SK-N-SH treated with all-trans-retinoic acid at 6 μM for 48 hours (cell line): ENCODE results near the gene CNTNAP2.

Source experiments
- ATAC-seq: fragments of 200-7000 bp; cut with Tn5 transposase; 3 replicates; pipeline ENCODE4 v1.9.1; 2020; ENCODE audit warnings: mild to moderate bottlenecking, moderate library complexity
- ARNTL ChIP-seq: fragments of 450-650 bp; formaldehyde crosslinking; IDR thresholded peaks from 2 replicates; pipeline ENCODE4 v1.5.0; 2020; ENCODE audit warnings: low read depth, mild to moderate bottlenecking, moderate library complexity, borderline replicate concordance
- BACH2 ChIP-seq: fragments of 250-450 bp; sonication (Bioruptor Pico); IDR thresholded peaks from 2 replicates; pipeline ENCODE4 v1.9.0; 2021; ENCODE audit warnings: mild to moderate bottlenecking, borderline replicate concordance
- CSDC2 ChIP-seq: fragments of 250-450 bp; sonication (Bioruptor Pico); IDR thresholded peaks from 2 replicates; pipeline ENCODE4 v1.5.0; 2020; ENCODE audit warnings: mild to moderate bottlenecking, moderate library complexity
- ESRRG ChIP-seq: fragments of 250-450 bp; sonication (Bioruptor Pico); IDR thresholded peaks from 2 replicates; pipeline ENCODE4 v1.6.1; 2021; ENCODE audit warnings: mild to moderate bottlenecking
- ISL1 ChIP-seq: fragments of 250-450 bp; sonication (Bioruptor Pico); IDR thresholded peaks from 2 replicates; pipeline ENCODE4 v2.1.2; 2022; ENCODE audit warnings: mild to moderate bottlenecking, moderate library complexity
- PPARA ChIP-seq: fragments of 250-450 bp; sonication (Bioruptor Pico); IDR thresholded peaks from 2 replicates; pipeline ENCODE4 v1.5.0; 2020; ENCODE audit warnings: mild to moderate bottlenecking, borderline replicate concordance
- RARB ChIP-seq: fragments of 250-450 bp; sonication (Bioruptor Pico); IDR thresholded peaks from 2 replicates; pipeline ENCODE4 v1.8.0; 2021; ENCODE audit warnings: mild to moderate bottlenecking, moderate library complexity
- SNAI2 ChIP-seq: fragments of 250-450 bp; sonication (Bioruptor Pico); IDR thresholded peaks from 2 replicates; pipeline ENCODE4 v1.5.0; 2020; ENCODE audit warnings: mild to moderate bottlenecking, moderate library complexity
- TCF4 ChIP-seq: fragments of 250-450 bp; sonication (Bioruptor Pico); IDR thresholded peaks from 2 replicates; pipeline ENCODE4 v1.8.0; 2021; ENCODE audit warnings: mild to moderate bottlenecking, moderate library complexity, borderline replicate concordance
- TOX ChIP-seq: fragments of 250-450 bp; sonication (Bioruptor Pico); IDR thresholded peaks from 2 replicates; pipeline ENCODE4 v1.8.0; 2021; ENCODE audit warnings: mild to moderate bottlenecking, moderate library complexity, borderline replicate concordance
- ZC3H10 ChIP-seq: fragments of 250-450 bp; sonication (Bioruptor Pico); IDR thresholded peaks from 2 replicates; pipeline ENCODE4 v1.5.1; 2021; ENCODE audit warnings: mild to moderate bottlenecking, moderate library complexity
- ZFP3 ChIP-seq: fragments of 250-450 bp; sonication (Bioruptor Pico); IDR thresholded peaks from 2 replicates; pipeline ENCODE4 v1.5.0; 2020; ENCODE audit warnings: mild to moderate bottlenecking, moderate library complexity
- ZFP30 ChIP-seq: fragments of 450-650 bp; formaldehyde crosslinking; IDR thresholded peaks from 2 replicates; pipeline ENCODE4 v1.5.0; 2022; ENCODE audit warnings: mild to moderate bottlenecking, moderate library complexity
- ZNF565 ChIP-seq: fragments of 450-650 bp; formaldehyde crosslinking; conservative IDR thresholded peaks from 2 replicates; pipeline ENCODE4 v1.5.0; 2020; ENCODE audit warnings: low read depth, mild to moderate bottlenecking, moderate library complexity
- TF ChIP-seq, protein P1 (sequence below): fragments of 250-450 bp; sonication (Bioruptor Pico); IDR thresholded peaks from 2 replicates; pipeline ENCODE4 v1.8.0; 2021; ENCODE audit warnings: low read depth, mild to moderate bottlenecking, moderate library complexity, borderline replicate concordance
- TF ChIP-seq, protein P2 (sequence below): fragments of 250-450 bp; sonication (Bioruptor Pico); IDR thresholded peaks from 2 replicates; pipeline ENCODE4 v1.8.0; 2020; ENCODE audit warnings: mild to moderate bottlenecking, moderate library complexity, borderline replicate concordance
- TF ChIP-seq, protein P3 (sequence below): fragments of 250-450 bp; sonication (Bioruptor Pico); IDR thresholded peaks from 2 replicates; pipeline ENCODE4 v1.5.0; 2020; ENCODE audit warnings: mild to moderate bottlenecking, moderate library complexity
- TF ChIP-seq, protein P4 (sequence below): fragments of 250-450 bp; sonication (Bioruptor Pico); IDR thresholded peaks from 2 replicates; pipeline ENCODE4 v1.5.1; 2021; ENCODE audit warnings: mild to moderate bottlenecking, moderate library complexity

Gene CNTNAP2

DNA sequence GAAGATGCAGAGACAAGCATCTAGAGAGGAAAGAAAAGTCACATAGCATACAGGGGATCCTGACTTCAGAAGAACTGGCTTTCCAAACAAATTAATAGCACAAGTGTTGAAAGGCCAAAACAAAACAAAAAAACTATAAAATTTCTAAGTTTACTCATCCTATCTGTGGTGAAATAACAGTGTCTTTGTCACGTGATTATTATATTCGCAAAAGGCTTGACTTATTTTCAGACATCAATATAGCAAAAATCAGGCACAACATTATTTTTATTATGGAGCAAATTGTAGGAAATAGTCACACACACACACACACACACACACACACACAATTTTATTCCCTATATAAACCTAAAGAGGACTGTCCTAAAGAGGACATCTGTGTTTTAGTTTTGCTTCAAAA, 272.3 kb downstream of the CNTNAP2 start (continued):
- TF ChIP-seq, protein P1, sequence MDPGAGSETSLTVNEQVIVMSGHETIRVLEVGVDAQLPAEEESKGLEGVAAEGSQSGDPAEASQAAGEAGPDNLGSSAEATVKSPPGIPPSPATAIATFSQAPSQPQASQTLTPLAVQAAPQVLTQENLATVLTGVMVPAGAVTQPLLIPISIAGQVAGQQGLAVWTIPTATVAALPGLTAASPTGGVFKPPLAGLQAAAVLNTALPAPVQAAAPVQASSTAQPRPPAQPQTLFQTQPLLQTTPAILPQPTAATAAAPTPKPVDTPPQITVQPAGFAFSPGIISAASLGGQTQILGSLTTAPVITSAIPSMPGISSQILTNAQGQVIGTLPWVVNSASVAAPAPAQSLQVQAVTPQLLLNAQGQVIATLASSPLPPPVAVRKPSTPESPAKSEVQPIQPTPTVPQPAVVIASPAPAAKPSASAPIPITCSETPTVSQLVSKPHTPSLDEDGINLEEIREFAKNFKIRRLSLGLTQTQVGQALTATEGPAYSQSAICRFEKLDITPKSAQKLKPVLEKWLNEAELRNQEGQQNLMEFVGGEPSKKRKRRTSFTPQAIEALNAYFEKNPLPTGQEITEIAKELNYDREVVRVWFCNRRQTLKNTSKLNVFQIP (CRISPR knock-in tag): no peak
- TF ChIP-seq TCF4 (no peak), SNAI2 (CRISPR knock-in tag) (no peak), BACH2 (CRISPR knock-in tag) (no peak), ISL1 (no peak), ZFP30 (CRISPR knock-in tag) (no peak), ESRRG (no peak), ZC3H10 (CRISPR knock-in tag) (no peak), CSDC2 (CRISPR knock-in tag) (no peak)

DNA sequence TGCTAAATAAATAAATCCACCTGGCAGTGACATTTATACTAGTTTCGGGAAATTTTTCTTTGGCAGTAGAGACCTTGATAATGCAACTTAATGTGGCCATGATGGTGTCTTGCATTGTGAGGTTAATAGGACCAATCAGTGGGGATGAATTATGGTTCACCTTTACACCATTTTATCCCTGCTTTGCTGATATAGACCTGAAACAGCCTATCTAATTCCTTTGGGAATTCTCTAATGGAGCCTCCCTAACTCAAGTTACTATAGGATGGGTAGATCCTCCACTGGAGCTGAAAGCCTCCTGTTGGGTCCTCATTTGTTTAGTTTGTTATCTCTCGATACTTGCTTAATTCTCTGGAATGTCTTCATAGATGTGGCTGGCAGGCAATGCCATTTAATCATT, 276.7 kb downstream of the CNTNAP2 start:
- TF ChIP-seq BACH2 (CRISPR knock-in tag) (no peak), SNAI2 (CRISPR knock-in tag) (no peak), ARNTL (no peak), CSDC2 (CRISPR knock-in tag) (no peak), ZC3H10 (CRISPR knock-in tag) (no peak)
- TF ChIP-seq, protein P1 (CRISPR knock-in tag): no peak
- TF ChIP-seq, protein P2, sequence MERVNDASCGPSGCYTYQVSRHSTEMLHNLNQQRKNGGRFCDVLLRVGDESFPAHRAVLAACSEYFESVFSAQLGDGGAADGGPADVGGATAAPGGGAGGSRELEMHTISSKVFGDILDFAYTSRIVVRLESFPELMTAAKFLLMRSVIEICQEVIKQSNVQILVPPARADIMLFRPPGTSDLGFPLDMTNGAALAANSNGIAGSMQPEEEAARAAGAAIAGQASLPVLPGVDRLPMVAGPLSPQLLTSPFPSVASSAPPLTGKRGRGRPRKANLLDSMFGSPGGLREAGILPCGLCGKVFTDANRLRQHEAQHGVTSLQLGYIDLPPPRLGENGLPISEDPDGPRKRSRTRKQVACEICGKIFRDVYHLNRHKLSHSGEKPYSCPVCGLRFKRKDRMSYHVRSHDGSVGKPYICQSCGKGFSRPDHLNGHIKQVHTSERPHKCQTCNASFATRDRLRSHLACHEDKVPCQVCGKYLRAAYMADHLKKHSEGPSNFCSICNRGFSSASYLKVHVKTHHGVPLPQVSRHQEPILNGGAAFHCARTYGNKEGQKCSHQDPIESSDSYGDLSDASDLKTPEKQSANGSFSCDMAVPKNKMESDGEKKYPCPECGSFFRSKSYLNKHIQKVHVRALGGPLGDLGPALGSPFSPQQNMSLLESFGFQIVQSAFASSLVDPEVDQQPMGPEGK (CRISPR knock-in tag): no peak
- TF ChIP-seq, protein P3, sequence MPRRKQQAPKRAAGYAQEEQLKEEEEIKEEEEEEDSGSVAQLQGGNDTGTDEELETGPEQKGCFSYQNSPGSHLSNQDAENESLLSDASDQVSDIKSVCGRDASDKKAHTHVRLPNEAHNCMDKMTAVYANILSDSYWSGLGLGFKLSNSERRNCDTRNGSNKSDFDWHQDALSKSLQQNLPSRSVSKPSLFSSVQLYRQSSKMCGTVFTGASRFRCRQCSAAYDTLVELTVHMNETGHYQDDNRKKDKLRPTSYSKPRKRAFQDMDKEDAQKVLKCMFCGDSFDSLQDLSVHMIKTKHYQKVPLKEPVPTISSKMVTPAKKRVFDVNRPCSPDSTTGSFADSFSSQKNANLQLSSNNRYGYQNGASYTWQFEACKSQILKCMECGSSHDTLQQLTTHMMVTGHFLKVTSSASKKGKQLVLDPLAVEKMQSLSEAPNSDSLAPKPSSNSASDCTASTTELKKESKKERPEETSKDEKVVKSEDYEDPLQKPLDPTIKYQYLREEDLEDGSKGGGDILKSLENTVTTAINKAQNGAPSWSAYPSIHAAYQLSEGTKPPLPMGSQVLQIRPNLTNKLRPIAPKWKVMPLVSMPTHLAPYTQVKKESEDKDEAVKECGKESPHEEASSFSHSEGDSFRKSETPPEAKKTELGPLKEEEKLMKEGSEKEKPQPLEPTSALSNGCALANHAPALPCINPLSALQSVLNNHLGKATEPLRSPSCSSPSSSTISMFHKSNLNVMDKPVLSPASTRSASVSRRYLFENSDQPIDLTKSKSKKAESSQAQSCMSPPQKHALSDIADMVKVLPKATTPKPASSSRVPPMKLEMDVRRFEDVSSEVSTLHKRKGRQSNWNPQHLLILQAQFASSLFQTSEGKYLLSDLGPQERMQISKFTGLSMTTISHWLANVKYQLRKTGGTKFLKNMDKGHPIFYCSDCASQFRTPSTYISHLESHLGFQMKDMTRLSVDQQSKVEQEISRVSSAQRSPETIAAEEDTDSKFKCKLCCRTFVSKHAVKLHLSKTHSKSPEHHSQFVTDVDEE: no peak
- ATAC-seq: no peak

DNA sequence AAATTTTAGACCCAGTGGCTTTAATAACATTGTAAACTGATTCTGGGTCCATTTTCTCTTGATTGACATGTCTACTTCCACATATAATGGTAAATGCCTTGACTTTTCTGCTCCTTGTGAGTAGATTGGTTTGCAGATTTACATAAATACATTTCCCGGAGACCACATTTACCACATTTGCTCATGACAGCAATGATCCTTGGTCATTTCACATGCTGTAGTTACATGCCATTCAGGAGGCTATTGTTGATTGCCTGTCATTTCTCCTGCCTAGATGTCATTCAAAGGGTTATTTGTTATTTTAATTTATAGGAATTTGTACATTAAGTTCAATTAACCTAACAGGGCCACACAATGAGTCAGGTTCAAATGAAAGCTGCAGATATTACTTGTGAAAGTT, 280.5 kb downstream of the CNTNAP2 start:
- no peak for ATAC-seq

DNA sequence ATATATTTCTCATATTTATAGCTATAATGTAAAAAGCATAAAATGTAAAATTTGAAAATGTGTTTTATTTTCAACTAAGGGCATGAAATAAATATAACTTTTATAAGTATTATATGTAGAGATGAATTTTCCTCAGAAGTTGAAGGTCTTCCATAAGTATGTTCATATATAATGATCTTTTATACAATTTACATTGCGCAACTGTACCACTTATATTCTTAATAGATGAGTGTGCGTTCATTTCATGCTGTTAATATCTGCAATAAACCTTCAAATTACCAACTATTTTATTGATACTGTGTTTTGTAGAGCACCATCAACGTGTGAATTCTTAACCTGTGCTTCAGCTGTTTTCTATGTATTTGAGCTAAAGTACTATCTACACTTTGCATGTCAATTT, 285.3 kb downstream of the CNTNAP2 start:
- TF ChIP-seq ESRRG: no peak
- no peak for TF ChIP-seq ZC3H10 (CRISPR knock-in tag)
- TF ChIP-seq, protein P4, sequence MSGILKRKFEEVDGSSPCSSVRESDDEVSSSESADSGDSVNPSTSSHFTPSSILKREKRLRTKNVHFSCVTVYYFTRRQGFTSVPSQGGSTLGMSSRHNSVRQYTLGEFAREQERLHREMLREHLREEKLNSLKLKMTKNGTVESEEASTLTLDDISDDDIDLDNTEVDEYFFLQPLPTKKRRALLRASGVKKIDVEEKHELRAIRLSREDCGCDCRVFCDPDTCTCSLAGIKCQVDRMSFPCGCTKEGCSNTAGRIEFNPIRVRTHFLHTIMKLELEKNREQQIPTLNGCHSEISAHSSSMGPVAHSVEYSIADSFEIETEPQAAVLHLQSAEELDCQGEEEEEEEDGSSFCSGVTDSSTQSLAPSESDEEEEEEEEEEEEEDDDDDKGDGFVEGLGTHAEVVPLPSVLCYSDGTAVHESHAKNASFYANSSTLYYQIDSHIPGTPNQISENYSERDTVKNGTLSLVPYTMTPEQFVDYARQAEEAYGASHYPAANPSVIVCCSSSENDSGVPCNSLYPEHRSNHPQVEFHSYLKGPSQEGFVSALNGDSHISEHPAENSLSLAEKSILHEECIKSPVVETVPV: no peak
- no peak for TF ChIP-seq ZFP3
- no peak for TF ChIP-seq PPARA
- TF ChIP-seq ZFP30 (CRISPR knock-in tag): no peak
- TF ChIP-seq SNAI2 (CRISPR knock-in tag): no peak
- no peak for TF ChIP-seq RARB (CRISPR knock-in tag)
- TF ChIP-seq ZNF565 (CRISPR knock-in tag): no peak
- no peak for ATAC-seq

More for the DNA sequence above, 280.5 kb downstream of the CNTNAP2 start:
- no peak for TF ChIP-seq ZNF565 (CRISPR knock-in tag)
- TF ChIP-seq, protein P1 (CRISPR knock-in tag): no peak
- no peak for TF ChIP-seq PPARA
- TF ChIP-seq TOX (CRISPR knock-in tag): no peak
- no peak for TF ChIP-seq CSDC2 (CRISPR knock-in tag)
- TF ChIP-seq BACH2 (CRISPR knock-in tag): no peak
